ENCODE measurements around the gene TMEM62. TPM values are rescaled to one million over a fixed set of nuclear protein-coding genes. Genes with fewer than 3 reads are reported as not detected.
"Not testable (repeated sequence)": the region's sequence is repeated elsewhere in the genome, so short reads cannot be mapped to it uniquely, and the experiment has no call there.

TMEM62 gene
- total RNA-seq, 1 experiment from 2014 or later, result 17.3 TPM

GRCh38 chr15:43212951-43213350 is 79.6 kb downstream of the TMEM62 start:
- H3K36me3 ChIP-seq, result no peaks in the 10 kb centered on the region
- no peak overlapping the region for H3K4me3 ChIP-seq
- no peaks in the 10 kb centered on the region for H3K4me1 ChIP-seq (replicated peaks)
- H3K9me3 ChIP-seq (replicated peaks), result no peaks in the 10 kb centered on the region
- H3K27ac ChIP-seq, result no peak overlapping the region
- H3K27me3 ChIP-seq (replicated peaks), result no peaks in the 10 kb centered on the region
- no peak for DNase-seq (ENCODE audit: low read depth in 1 of 2, low spot score in 2 of 2)

- H3K27ac ChIP-seq, result no peak overlapping the region
- H3K9me3 ChIP-seq (replicated peaks), result no peaks in the 10 kb centered on the region
- no peak for DNase-seq (ENCODE audit: low read depth in 1 of 2, low spot score in 2 of 2)
These were observed 80.1 kb downstream of the TMEM62 start for GRCh38 chr15:43213466-43213865.

GRCh38 chr15:43214169-43214568 is 80.8 kb downstream of the TMEM62 start:
- Histone ChIP-seq H3K36me3 (no peaks in the 10 kb centered on the region), H3K4me3 (no peak overlapping the region), H3K4me1 (replicated peaks) (no peaks in the 10 kb centered on the region), H3K27ac (no peak overlapping the region), H3K9me3 (replicated peaks) (no peaks in the 10 kb centered on the region), H3K27me3 (replicated peaks) (no peaks in the 10 kb centered on the region)
- no peak for DNase-seq (ENCODE audit: low read depth in 1 of 2, low spot score in 2 of 2)

More at GRCh38 chr15:43213466-43213865, 80.1 kb downstream of the TMEM62 start:
- Histone ChIP-seq H3K36me3 (no peaks in the 10 kb centered on the region), H3K4me3 (no peak overlapping the region), H3K4me1 (replicated peaks) (no peaks in the 10 kb centered on the region), H3K27me3 (replicated peaks) (no peaks in the 10 kb centered on the region)

GRCh38 chr15:43214592-43215295 is 81.4 kb downstream of the TMEM62 start:
- no peak for DNase-seq (ENCODE audit: low read depth in 1 of 2, low spot score in 2 of 2)
- H3K36me3 ChIP-seq, result no peaks in the 10 kb centered on the region
- H3K27me3 ChIP-seq (replicated peaks), result no peaks in the 10 kb centered on the region
- no peak overlapping the region for H3K27ac ChIP-seq
- H3K4me1 ChIP-seq (replicated peaks), result no peaks in the 10 kb centered on the region
- no peak overlapping the region for H3K4me3 ChIP-seq
- H3K9me3 ChIP-seq (replicated peaks), result no peaks in the 10 kb centered on the region

DNA sequence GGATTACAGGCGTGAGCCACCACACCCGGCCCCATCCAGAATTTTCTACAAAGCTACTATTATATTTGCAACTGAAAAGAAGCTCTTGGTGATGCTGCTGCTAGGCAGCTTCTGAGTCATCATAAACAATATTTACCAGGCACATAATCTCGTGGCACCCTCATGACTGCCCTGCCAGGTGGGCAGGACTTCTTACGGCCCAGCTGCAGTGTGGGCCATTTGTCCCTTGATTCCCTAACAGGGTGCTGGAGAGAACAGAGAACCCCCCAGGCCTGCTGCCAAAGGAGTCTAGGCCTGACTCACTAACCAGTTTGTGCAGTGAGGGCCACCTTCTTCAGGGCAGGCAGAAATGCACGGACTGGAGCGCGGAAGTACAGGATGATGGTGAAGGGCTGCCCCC is 82.6 kb downstream of the TMEM62 start:
- Histone ChIP-seq H3K27me3 (replicated peaks) (no peaks in the 10 kb centered on the region), H3K4me3 (no peak overlapping the region), H3K27ac (no peak overlapping the region), H3K9me3 (replicated peaks) (no peaks in the 10 kb centered on the region), H3K4me1 (replicated peaks) (no peaks in the 10 kb centered on the region), H3K36me3 (no peaks in the 10 kb centered on the region)
- DNase-seq (ENCODE audit: low read depth in 1 of 2, low spot score in 2 of 2), result no peak

GRCh38 chr15:43218908-43219706 is 85.7 kb downstream of the TMEM62 start:
- Histone ChIP-seq H3K36me3 (no peaks in the 10 kb centered on the region), H3K4me1 (replicated peaks) (no peaks in the 10 kb centered on the region), H3K27ac (no peak overlapping the region), H3K4me3 (no peak overlapping the region), H3K27me3 (replicated peaks) (no peaks in the 10 kb centered on the region; the same call in 1 of the 2 replicates), H3K9me3 (replicated peaks) (no peaks in the 10 kb centered on the region)
- no peak for DNase-seq (ENCODE audit: low read depth in 1 of 2, low spot score in 2 of 2)

GRCh38 chr15:43219929-43220928 is 86.8 kb downstream of the TMEM62 start:
- no peaks in the 10 kb centered on the region for H3K4me1 ChIP-seq (replicated peaks)
- no peak for DNase-seq (ENCODE audit: low read depth in 1 of 2, low spot score in 2 of 2)
- no peak overlapping the region for H3K4me3 ChIP-seq
- no peak overlapping the region for H3K27ac ChIP-seq
- no peaks in the 10 kb centered on the region for H3K9me3 ChIP-seq (replicated peaks)
- no peaks in the 10 kb centered on the region; the same call in 1 of the 2 replicates for H3K27me3 ChIP-seq (replicated peaks)
- no peaks in the 10 kb centered on the region for H3K36me3 ChIP-seq

GRCh38 chr15:43220991-43221403 is 87.6 kb downstream of the TMEM62 start, which contains the start of gene EPB42:
Gene EPB42 (minus strand): TSS chr15:43221018. CDS start chr15:43220825, 193 bp downstream.
- no peak for DNase-seq (ENCODE audit: low read depth in 1 of 2, low spot score in 2 of 2)

GRCh38 chr15:43221422-43221821 is 88.0 kb downstream of the TMEM62 start:
- no peaks in the 10 kb centered on the region for H3K4me1 ChIP-seq (replicated peaks)
- no peaks in the 10 kb centered on the region for H3K36me3 ChIP-seq
- H3K4me3 ChIP-seq, result no peak overlapping the region
- DNase-seq (ENCODE audit: low read depth in 1 of 2, low spot score in 2 of 2), result no peak
- no peaks in the 10 kb centered on the region; the same call in 1 of the 2 replicates for H3K27me3 ChIP-seq (replicated peaks)
- H3K27ac ChIP-seq, result no peak overlapping the region
- no peaks in the 10 kb centered on the region for H3K9me3 ChIP-seq (replicated peaks)

More at GRCh38 chr15:43220991-43221403, 87.6 kb downstream of the TMEM62 start, which contains the start of gene EPB42:
- H3K4me3 ChIP-seq, result no peak within 1 kb of the TSS
- no peaks in the 10 kb centered on the region; the same call in 1 of the 2 replicates for H3K27me3 ChIP-seq (replicated peaks)
- no peaks in the 10 kb centered on the region for H3K36me3 ChIP-seq
- no peak within 1 kb of the TSS for H3K27ac ChIP-seq
- H3K4me1 ChIP-seq (replicated peaks), result no peaks in the 10 kb centered on the region
- no peaks in the 10 kb centered on the region for H3K9me3 ChIP-seq (replicated peaks)

- Histone ChIP-seq H3K27ac (no peak overlapping the region), H3K9me3 (replicated peaks) (no peaks in the 10 kb centered on the region), H3K4me1 (replicated peaks) (no peaks in the 10 kb centered on the region), H3K36me3 (no peaks in the 10 kb centered on the region), H3K4me3 (no peak overlapping the region), H3K27me3 (replicated peaks) (no peaks in the 10 kb centered on the region; the same call in 1 of the 2 replicates)
- DNase-seq (ENCODE audit: low read depth in 1 of 2, low spot score in 2 of 2), result peak in 1 of 2 experiments; percentile 55
These were observed 92.0 kb downstream of the TMEM62 start for GRCh38 chr15:43225201-43225949.

GRCh38 chr15:43225950-43226255 is 92.5 kb downstream of the TMEM62 start:
- DNase-seq (ENCODE audit: low read depth in 1 of 2, low spot score in 2 of 2); H3K9me3 ChIP-seq (replicated peaks); H3K4me3 ChIP-seq; H3K27ac ChIP-seq; H3K27me3 ChIP-seq (replicated peaks); H3K36me3 ChIP-seq; H3K4me1 ChIP-seq (replicated peaks): not testable (repeated sequence)

DNA sequence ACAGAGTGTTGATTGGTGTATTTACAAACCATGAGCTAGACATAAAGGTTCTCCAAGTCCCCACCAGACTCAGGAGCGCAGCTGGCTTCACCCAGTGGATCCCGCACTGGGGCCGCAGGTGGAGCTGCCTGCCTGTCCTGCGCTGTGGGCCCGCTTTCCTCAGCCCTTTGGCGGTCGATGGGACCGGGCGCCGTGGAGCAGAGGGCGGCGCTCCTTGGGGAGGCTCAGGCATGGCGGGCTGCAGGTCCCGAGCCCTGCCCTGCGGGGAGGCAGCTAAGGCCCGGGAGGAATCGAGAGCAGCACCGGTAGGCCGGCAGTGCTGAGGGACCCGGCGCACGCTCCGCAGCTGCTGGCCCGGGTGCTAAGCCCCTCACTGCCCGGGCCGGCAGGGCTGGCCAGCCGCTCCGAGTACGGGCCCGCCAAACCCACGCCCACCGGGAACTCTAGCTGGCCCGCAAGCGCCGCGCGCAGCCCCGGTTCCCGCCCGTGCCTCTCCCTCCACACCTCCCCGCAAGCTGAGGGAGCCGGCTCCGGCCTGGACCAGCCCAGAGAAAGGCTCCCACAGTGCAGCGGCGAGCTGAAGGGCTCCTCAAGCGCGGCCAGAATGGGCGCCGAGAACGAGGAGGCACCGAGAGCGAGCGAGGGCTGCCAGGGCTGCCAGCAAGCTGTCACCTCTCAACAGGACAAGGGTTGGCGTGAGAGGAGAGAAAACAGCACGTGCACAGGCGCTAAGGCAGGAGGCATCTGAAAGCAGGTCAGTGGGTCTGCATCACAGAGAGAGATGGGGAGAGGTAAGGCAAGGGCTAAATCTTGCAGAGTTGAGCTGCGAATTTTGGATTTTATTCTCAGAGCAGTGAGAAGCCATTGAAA is 93.3 kb downstream of the TMEM62 start:
- no peak for DNase-seq (ENCODE audit: low read depth in 1 of 2, low spot score in 2 of 2)
- no peak overlapping the region for H3K27ac ChIP-seq
- H3K36me3 ChIP-seq, result no peaks in the 10 kb centered on the region
- no peaks in the 10 kb centered on the region for H3K4me1 ChIP-seq (replicated peaks)
- no peaks in the 10 kb centered on the region; the same call in 1 of the 2 replicates for H3K27me3 ChIP-seq (replicated peaks)
- H3K9me3 ChIP-seq (replicated peaks), result no peaks in the 10 kb centered on the region
- H3K4me3 ChIP-seq, result no peak overlapping the region
